ENCODE measurements around the gene MYL6. TPM values are rescaled to one million over a fixed set of nuclear protein-coding genes. Genes with fewer than 3 reads are reported as not detected.

MYL6 gene
- total and polyA plus RNA-seq, 9 of the 15 experiments (the other 6 are each of a cell fraction or from before 2014, with no cell fraction given): 557 to 1,664 (median 958) TPM

GRCh38 chr12:56189099-56189917 lies 31.1 kb downstream of the MYL6 start, which contains the start of gene SMARCC2 (continued):
- TF ChIP-seq SPI1 (IDR thresholded peaks at IDR 0.05; ENCODE audit: borderline replicate concordance, low read depth, low read length) (no peak), ZNF644 (tag; IDR thresholded peaks at IDR 0.05; ENCODE audit: low read depth) (peak; percentile 46; the same call in 1 of the 2 replicates), NCOA1 (IDR thresholded peaks at IDR 0.05; ENCODE audit: low read depth) (no peak), SREBF2 (CRISPR knock-in tag; IDR thresholded peaks at IDR 0.05) (no peak), L3MBTL2 (IDR thresholded peaks at IDR 0.05) (no peak), CUX1 (CRISPR knock-in tag; IDR thresholded peaks at IDR 0.05) (no peak), MNT (conservative IDR thresholded peaks at IDR 0.05) (0 out of 4 replicates have a peak, but pooled peaks have one; percentile 14 to 32), RBM22 (IDR thresholded peaks at IDR 0.05; ENCODE audit: low read depth, low read length, poor library complexity, severe bottlenecking) (no peak), LARP7 (IDR thresholded peaks at IDR 0.05) (no peak), ZNF134 (CRISPR knock-in tag; conservative IDR thresholded peaks at IDR 0.05) (no peak), RFX7 (CRISPR knock-in tag; IDR thresholded peaks at IDR 0.05) (no peak), ZNF561 (CRISPR knock-in tag; conservative IDR thresholded peaks at IDR 0.05) (no peak), TCF7L2 (IDR thresholded peaks at IDR 0.05; ENCODE audit: low read depth, low read length) (no peak), CREB3 (tag; conservative IDR thresholded peaks at IDR 0.05; ENCODE audit: low read depth) (no peak), ZNF174 (CRISPR knock-in tag; IDR thresholded peaks at IDR 0.05) (no peak), ARID3B (CRISPR knock-in tag; IDR thresholded peaks at IDR 0.05; ENCODE audit: borderline replicate concordance) (no peak), ZBTB34 (CRISPR knock-in tag; IDR thresholded peaks at IDR 0.05) (no peak)

Measured in K562 (cell line).